ENCODE measurements around the gene CEP43.
"Not testable (repeated sequence)": the region's sequence is repeated elsewhere in the genome, so short reads cannot be mapped to it uniquely, and the experiment has no call there.

CEP43 gene, protein sequence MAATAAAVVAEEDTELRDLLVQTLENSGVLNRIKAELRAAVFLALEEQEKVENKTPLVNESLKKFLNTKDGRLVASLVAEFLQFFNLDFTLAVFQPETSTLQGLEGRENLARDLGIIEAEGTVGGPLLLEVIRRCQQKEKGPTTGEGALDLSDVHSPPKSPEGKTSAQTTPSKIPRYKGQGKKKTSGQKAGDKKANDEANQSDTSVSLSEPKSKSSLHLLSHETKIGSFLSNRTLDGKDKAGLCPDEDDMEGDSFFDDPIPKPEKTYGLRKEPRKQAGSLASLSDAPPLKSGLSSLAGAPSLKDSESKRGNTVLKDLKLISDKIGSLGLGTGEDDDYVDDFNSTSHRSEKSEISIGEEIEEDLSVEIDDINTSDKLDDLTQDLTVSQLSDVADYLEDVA

DNA sequence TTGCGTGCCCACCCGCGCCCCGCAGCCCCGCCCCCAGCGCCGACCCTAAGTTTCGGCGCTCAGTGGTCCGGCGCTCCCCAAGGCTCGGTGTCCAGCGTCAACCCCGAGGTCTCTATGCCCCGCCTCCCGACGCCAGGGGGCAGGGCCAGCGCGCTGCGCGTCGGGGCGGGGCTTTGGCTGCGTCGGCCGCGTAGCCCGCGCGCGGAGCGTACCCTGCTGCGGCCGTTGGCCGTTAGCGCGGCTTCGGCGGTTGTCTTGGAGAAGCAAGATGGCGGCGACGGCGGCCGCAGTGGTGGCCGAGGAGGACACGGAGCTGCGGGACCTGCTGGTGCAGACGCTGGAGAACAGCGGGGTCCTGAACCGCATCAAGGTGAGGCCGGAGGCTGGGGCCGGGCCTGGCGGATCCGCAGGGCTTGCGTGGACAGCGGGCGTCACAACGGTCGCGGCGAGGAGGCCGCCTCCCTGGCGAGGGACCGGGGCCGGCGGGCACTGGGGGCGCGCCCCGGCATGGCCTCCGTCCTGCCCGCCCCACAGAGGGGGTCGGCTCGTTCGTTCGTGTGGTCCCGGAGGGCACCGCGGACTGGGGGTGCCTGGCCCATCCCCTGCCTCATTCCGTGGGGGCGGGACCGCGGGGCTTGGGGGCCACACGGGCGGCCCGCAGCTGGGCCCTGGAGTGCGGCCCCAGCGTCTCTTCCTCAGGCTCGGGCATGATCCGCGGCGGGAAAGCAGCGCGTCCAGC lies at the start of gene CEP43:
TSS of gene CEP43 (plus strand) at position 253 of the 739 bp plus-strand sequence. CDS start at position 269, 16 bp downstream.
- Mint-ChIP-seq H3K9me3 (no peaks in the 10 kb centered on the region), H3K4me1 (peaks cover 27% of the 10 kb centered on the region), H3K36me3 (no peaks in the 10 kb centered on the region), H3K4me3 (peak within 1 kb of the TSS; percentile 91), H3K27ac (peak within 1 kb of the TSS; percentile 77), H3K27me3 (no peaks in the 10 kb centered on the region)

DNA sequence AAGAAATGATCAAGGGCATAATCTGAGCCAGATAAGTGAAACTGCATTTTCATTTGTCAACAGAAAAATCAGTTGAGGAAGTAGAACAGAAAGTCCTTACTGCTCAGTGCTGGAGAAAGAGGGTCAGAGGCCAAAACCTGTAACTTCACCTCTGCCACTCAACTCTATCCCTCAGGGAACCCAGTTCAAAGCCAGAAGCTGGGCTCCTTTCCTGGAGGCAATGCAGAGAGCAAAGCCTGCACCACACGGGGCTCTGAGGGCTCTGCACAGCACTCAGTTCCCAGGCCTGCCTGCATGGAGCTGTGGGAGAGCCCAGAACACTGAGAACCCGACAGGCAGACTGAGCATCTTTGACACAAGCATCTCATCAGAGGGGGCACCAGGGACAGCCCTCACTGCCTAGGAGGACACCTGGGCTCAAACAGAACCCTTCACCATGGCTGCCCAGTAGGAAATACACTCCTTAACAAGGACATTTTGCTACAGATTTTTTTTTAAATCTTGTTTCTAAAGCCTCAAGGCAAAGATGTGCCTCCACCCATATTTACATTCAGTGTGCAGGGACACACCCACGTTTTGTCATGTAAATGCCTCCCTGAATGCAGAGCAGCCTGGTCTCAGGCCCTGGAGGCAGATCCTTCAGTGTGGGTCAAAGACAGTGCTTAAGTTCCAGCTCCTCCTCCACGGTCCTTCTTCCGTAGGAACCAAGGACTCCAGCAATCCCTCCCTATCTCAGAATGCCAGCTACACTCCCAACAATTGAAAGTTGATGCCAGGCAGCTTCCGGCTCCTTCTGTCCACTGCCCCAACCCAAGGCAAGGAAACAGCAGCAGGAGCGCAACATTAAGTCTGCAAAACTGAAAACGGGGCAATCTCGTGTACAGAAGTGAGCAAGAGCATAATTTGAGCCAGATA lies 49.4 kb upstream of the CEP43 start:
- Mint-ChIP-seq H3K36me3 (peaks cover 10% of the 10 kb centered on the region), H3K27ac (peak overlapping the region; percentile 99), H3K27me3 (no peaks in the 10 kb centered on the region), H3K4me1 (peaks cover 59% of the 10 kb centered on the region), H3K9me3 (no peaks in the 10 kb centered on the region), H3K4me3 (peak overlapping the region; percentile 88)

DNA sequence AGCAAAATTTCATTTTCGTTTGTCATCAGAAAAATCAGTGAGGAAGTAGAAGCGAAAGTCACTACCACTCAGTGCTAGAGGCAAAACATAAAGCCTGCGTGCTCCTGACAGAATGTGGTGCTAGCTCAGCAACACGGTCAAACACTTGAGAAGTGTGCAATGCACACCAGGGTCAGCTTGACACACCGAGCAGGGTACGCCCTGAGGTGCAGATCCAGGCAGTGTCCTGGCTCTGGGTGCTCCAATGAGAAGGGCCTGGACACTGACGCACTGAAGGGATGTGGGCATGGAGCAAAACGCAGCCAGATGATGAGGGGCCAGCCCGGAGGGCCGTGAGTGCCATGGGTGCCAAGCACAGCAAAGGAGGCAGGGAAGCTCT lies 48.8 kb upstream of the CEP43 start:
- Mint-ChIP-seq H3K4me3 (peak overlapping the region; percentile 88), H3K36me3 (peaks cover 8% of the 10 kb centered on the region), H3K27me3 (no peaks in the 10 kb centered on the region), H3K9me3 (no peaks in the 10 kb centered on the region), H3K4me1 (peaks cover 61% of the 10 kb centered on the region), H3K27ac (peak overlapping the region; percentile 99)

DNA sequence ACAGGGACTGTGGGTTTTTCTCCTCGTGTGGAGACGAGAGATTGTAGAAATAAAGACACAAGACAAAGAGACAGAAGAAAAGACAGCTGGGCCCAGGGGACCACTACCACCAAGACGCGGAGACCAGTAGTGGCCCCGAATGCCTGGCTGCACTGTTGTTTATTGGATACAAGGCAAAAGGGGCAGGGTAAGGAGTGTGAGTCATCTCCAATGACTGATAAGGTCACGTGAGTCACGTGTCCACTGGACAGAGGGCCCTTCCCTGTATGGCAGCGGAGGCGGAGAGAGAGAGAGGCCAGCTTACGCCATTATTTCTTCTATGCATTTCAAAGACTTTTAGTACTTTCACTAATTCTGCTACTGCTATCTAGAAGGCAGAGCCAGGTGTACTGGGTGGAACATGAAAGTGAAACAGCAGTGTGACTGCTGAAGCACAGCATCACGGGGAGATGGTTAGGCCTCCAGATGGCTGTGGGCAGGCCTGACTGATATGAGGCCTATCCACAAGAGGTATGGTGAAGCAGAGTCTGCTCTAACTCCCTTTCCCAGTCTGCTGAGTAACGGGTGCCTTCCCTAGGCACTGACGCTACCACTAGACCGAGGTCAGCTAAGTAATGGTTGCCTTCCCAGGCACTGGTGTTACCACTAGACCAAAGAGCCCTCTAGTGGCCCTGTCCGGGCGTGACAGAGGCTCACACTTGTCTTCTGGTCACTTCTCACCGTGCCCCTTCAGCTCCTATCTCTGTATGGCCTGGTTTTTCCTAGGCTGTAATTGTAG lies 48.1 kb upstream of the CEP43 start:
- H3K4me3 Mint-ChIP-seq, result peak overlapping the region; percentile 88
- peaks cover 63% of the 10 kb centered on the region for H3K4me1 Mint-ChIP-seq
- H3K27me3 Mint-ChIP-seq, H3K9me3 Mint-ChIP-seq, H3K36me3 Mint-ChIP-seq: not testable (repeated sequence)
- peak overlapping the region; percentile 99 for H3K27ac Mint-ChIP-seq

DNA sequence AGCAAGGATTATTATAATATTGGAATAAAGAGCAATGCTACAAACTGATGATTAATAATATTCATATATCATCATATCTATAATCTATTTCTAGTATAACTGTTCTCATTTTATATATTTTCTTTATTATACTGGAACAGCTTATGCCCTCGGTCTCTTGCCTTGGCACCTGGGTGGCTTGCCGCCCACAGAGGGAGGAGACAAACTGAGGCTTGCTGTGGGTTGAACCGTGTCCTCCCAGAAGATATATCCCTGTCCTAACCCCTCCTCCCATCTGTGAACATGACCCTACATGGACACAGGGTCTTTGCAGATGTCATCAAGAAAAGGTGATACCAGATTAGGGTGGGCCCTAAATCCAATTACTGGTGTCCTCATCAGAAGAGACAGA lies 47.5 kb upstream of the CEP43 start:
- H3K36me3 Mint-ChIP-seq, result peaks cover 3% of the 10 kb centered on the region
- peak overlapping the region; percentile 99 for H3K27ac Mint-ChIP-seq
- H3K27me3 Mint-ChIP-seq, result no peaks in the 10 kb centered on the region
- H3K9me3 Mint-ChIP-seq, result no peaks in the 10 kb centered on the region
- peak overlapping the region; percentile 88 for H3K4me3 Mint-ChIP-seq
- peaks cover 63% of the 10 kb centered on the region for H3K4me1 Mint-ChIP-seq

DNA sequence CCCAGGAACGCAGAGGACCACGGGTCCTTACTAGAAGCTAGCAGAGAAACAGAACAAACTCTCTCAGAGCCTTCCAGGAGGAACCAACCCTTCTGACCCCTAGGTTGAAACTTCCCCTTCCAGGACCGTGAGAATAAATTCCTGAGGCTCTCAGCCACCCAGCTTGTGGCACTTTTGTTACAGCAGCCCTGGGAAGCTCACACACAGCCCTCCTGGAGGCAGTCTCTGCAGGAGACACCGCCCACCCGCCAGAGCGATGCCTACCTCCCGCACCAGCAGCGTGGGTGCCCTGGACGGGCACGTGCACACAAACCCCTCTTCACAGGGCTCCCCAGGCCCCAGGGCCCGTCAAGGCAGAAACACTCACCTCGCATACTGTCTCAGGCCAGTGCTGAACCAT lies 47.1 kb upstream of the CEP43 start:
- Mint-ChIP-seq H3K9me3 (no peaks in the 10 kb centered on the region), H3K4me3 (peak overlapping the region; percentile 73), H3K4me1 (peaks cover 63% of the 10 kb centered on the region), H3K27me3 (no peaks in the 10 kb centered on the region), H3K27ac (peak overlapping the region; percentile 98), H3K36me3 (peaks cover 3% of the 10 kb centered on the region)

DNA sequence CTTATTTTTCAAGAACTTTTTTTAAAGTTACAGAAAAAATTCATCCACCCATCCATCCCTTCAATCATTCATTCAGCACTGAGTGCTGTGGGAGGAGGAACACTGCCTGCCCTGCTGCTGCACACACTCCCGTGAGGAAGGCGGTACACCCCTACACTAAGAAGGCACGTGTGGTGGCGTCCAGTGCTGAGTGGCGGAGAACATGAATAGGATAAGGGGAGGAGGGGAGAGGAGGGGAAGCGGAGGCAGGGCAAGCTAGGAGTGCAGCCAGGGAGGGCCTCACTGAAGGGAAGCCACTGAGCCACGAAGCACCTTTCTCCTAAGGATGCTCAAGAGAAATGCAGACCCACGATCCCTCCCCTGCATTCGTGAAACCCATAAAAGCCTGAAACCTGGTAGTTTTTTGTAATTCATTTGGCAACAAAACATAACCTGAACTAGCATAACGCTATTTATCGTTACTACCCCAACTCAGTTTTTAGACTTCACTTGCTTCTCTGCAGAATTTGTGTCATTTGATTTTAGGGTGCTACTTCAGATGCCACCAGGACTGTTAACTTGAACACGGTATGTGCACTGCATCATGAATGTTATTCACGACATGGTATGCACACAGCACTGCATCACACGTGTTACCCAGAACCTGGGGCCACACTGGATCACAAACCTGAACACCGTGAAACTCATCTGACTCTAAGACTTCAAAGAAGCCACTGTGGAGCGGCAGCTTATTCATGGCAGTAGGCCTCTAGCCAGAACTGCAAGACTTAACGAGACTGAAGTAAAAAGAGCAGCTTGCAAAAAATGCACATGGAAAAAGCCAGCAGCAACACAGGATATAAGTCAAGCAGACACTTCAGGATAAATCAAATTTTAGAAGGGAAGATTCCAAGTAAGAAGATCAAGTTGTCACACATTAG lies 46.4 kb upstream of the CEP43 start:
- H3K36me3 Mint-ChIP-seq, result peaks cover 3% of the 10 kb centered on the region
- peaks cover 67% of the 10 kb centered on the region for H3K4me1 Mint-ChIP-seq
- H3K27me3 Mint-ChIP-seq, result no peaks in the 10 kb centered on the region
- peak overlapping the region; percentile 98 for H3K27ac Mint-ChIP-seq
- H3K9me3 Mint-ChIP-seq, result no peaks in the 10 kb centered on the region
- peak overlapping the region; percentile 93 for H3K4me3 Mint-ChIP-seq

DNA sequence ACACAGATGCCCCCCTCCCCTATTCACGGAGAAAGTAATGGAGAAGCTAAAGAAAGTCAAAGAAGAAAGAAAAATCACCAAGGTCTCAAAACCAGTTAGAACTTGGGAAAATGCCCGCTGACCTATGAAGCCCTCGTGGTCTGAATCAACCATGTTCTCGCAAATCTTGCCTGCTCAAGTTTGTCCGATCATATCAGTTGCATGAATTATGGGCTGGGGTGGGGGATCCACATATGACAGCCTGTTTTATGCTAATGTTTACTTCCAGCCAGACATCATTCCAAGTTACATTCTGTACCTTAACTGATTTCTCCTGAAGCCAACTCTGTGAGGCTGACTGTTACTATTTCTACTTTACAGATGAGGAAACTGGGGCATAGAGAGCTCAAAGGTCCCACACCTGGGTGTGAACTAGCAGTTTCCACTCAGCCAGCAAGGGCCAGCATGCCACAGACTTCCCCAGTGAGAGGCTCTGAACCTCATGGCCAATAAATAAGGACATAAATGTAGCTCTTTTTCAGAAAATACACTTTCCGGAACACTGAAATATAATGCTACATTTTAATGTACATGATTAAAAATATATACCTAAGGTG lies 45.0 kb upstream of the CEP43 start:
- no peaks in the 10 kb centered on the region for H3K27me3 Mint-ChIP-seq
- H3K4me1 Mint-ChIP-seq, result peaks cover 81% of the 10 kb centered on the region
- H3K4me3 Mint-ChIP-seq, result peak overlapping the region; percentile 93
- H3K27ac Mint-ChIP-seq, result peak overlapping the region; percentile 86
- no peaks in the 10 kb centered on the region for H3K9me3 Mint-ChIP-seq
- H3K36me3 Mint-ChIP-seq, result peaks cover 3% of the 10 kb centered on the region

DNA sequence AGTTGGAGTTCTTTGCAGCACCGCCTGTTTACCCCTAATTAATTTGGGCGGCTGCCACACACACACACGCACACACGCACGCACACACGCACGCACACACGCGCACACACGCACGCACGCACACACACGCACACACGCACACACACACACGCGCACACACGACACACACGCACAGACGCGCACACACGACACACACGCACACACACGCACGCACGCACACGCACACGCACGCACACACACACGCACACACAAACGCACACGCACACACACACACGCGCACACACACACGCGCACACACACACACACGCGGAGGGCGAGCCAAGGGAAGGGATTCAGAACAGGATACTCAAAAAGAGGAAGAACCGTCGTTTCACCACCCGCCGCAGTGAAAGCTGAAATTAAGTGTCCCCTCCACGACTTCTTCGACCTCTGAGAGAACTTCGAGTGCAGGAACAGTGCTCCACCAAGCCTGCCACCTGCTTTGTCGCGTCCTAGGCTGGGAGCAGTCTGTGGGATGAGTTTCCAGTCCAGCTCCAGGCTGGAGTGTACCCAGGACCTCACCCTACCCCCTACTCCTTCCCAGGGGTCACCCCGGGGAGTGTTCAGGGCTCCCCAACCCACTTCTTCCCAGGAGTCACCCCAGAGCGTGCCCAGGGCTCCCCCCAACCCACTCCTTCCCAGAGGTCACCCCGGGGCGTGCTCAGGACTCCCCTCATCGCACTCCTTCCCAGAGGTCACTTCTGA lies 43.9 kb upstream of the CEP43 start:
- peak overlapping the region; percentile 91 for H3K27ac Mint-ChIP-seq
- H3K9me3 Mint-ChIP-seq, result no peaks in the 10 kb centered on the region
- H3K36me3 Mint-ChIP-seq, result peaks cover 1% of the 10 kb centered on the region
- H3K4me3 Mint-ChIP-seq, result peak overlapping the region; percentile 93
- no peaks in the 10 kb centered on the region for H3K27me3 Mint-ChIP-seq
- H3K4me1 Mint-ChIP-seq, result peaks cover 83% of the 10 kb centered on the region

DNA sequence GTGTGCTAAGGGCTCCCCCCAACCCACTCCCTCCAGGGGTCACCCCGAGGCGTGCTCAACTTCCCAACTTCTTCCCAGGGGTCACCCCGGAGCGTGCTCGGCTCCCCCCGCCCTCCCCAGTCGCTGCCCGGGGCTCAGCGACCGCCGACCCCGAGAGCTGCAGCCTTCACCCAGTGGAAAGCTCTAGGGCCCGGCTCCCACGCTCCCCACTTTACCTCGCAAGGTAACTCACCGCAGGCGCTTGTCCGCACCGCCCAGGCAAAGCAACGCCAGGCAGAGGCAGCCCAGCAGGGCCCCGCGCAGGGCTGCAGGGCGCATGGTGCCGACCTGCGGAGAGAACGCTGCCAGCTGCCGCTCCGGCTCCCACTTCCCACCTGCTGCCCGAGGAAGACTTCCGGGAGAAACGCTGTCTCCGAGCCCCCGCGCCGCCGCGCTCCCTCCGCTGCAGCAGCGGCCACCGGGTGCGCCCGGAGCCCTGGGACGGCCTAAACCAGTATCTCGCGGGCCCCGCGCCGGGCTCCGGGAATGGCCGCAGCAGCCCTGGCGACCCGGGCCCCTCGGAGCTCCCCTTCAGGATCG lies 43.2 kb upstream of the CEP43 start:
- Mint-ChIP-seq H3K4me1 (peaks cover 81% of the 10 kb centered on the region), H3K36me3 (peaks cover 1% of the 10 kb centered on the region), H3K4me3 (peak overlapping the region; percentile 93), H3K27ac (peak overlapping the region; percentile 59), H3K9me3 (no peaks in the 10 kb centered on the region), H3K27me3 (no peaks in the 10 kb centered on the region)

DNA sequence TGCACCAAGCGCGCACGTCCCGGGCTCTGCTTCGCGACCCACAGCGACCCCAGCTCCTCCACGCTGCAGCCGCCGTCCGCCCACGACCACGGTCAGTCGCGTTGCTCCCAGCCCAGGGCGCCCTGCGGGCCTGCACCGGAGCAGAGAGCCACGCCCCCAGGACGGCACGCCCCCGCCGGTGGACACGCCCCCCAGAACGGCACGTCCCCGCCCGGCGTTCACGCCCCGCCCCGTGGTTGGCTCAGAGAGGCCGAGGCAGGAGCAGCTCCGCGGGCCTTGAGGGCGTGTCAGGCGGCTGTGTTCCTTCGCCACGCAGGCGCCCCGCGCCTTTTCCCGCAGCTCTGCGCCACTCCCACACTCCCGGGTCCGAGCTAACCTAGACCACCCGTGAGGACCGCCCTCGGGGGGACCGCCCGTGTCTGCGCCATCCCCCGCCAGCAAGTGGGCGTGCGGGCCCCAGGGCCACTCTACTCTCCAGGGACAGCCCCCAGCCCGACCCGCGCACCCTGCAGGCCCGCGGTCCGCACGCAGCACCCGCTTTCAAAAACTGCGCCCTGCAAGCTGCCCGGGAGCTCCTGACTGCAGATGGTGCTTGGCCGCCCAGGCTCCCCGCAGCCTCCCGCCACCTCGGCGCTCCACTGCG lies 42.6 kb upstream of the CEP43 start, which contains the start of gene RNASET2:
TSS of gene RNASET2 (minus strand) at position 107 of the 643 bp plus-strand sequence. CDS start 368 bp downstream, outside the sequence.
- peak within 1 kb of the TSS; percentile 100 for H3K27ac Mint-ChIP-seq
- no peaks in the 10 kb centered on the region for H3K27me3 Mint-ChIP-seq
- H3K4me3 Mint-ChIP-seq, result peak within 1 kb of the TSS; percentile 93
- peaks cover 75% of the 10 kb centered on the region for H3K4me1 Mint-ChIP-seq
- peaks cover 1% of the 10 kb centered on the region for H3K36me3 Mint-ChIP-seq
- no peaks in the 10 kb centered on the region for H3K9me3 Mint-ChIP-seq

DNA sequence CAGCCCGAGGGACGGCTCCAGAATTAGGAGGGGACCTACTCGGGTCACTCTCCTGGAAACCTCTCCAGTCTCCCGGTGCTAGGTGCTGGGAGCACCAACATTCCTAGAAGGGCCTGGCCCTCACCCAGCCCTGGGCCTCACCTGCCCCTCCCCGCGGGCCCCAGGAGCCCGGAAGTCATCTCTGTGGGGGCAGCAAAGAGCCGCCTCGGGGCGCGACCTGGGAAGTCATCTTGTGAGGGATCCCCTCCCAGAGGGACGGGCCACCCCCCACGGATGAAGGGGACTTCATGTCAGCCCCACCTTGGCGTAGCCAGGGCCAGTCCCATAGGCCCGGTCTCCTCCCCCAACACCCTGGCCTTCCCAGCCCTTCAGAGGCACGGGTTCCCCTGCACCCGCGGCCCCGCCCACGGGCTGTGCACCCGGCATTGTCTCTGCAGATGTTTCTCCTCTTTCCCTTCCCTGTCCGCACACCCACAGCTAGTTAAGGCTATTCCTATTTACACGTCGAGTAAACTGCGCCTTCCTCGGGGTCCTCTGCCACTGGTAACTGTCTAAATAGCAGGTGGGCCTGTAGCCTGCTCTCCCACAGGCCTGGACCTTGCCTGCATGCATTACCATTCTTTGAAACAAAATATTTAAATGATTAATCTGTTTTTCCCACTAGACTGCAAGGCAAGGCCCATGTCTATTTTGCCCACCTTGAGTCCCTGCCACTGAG lies 42.0 kb upstream of the CEP43 start:
- H3K27me3 Mint-ChIP-seq, result no peaks in the 10 kb centered on the region
- H3K4me1 Mint-ChIP-seq, result peaks cover 68% of the 10 kb centered on the region
- H3K9me3 Mint-ChIP-seq, result no peaks in the 10 kb centered on the region
- peak overlapping the region; percentile 100 for H3K27ac Mint-ChIP-seq
- H3K36me3 Mint-ChIP-seq, result peaks cover 1% of the 10 kb centered on the region
- H3K4me3 Mint-ChIP-seq, result peak overlapping the region; percentile 93
